Progenitor cell of endocrine pancreas (in vitro differentiated cells): ENCODE results near the gene EEF2KMT. TPM values are rescaled to one million over a fixed set of nuclear protein-coding genes. Genes with fewer than 3 reads are reported as not detected.

Experiments
- DNase-seq: peaks from one replicate; pipeline ENCODE4 v3.0.0; 2021; ENCODE audit warnings: low spot score; ENCODE audit not compliant: unreplicated experiment
- H3K27ac Mint-ChIP-seq: 2 replicates; pipeline ENCODE4 v1.8.0; 2021; ENCODE audit warnings: mild to moderate bottlenecking, moderate library complexity, mixed read lengths
- H3K27me3 Mint-ChIP-seq: 2 replicates; pipeline ENCODE4 v1.8.0; 2021; ENCODE audit warnings: mixed read lengths
- H3K36me3 Mint-ChIP-seq: 2 replicates; pipeline ENCODE4 v1.8.0; 2022; ENCODE audit warnings: mixed read lengths; ENCODE audit not compliant: insufficient read depth
- H3K4me1 Mint-ChIP-seq: 2 replicates; pipeline ENCODE4 v1.8.0; 2021; ENCODE audit warnings: low read depth, mixed read lengths
- H3K4me3 Mint-ChIP-seq: 2 replicates; pipeline ENCODE4 v1.8.0; 2021; ENCODE audit warnings: low read depth, mild to moderate bottlenecking, moderate library complexity, mixed read lengths
- H3K9me3 Mint-ChIP-seq: 2 replicates; pipeline ENCODE4 v1.8.0; 2021; ENCODE audit warnings: low read depth, mixed read lengths
- total RNA-seq: library from RNA; stranded (reverse); gene quantifications from 2 replicates; pipeline ENCODE4 v1.2.1, GENCODE V29; 2021
- TF ChIP-seq, protein P1 (sequence below): fragments of 200-600 bp; sonication (generic); IDR thresholded peaks from one replicate; pipeline ENCODE4 v1.5.0; 2021; ENCODE audit warnings: antibody characterized with exemption, mild to moderate bottlenecking; ENCODE audit not compliant: unreplicated experiment

The EEF2KMT gene
- total RNA-seq, 1 donor from 2014 or later = 11.2 TPM

DNA sequence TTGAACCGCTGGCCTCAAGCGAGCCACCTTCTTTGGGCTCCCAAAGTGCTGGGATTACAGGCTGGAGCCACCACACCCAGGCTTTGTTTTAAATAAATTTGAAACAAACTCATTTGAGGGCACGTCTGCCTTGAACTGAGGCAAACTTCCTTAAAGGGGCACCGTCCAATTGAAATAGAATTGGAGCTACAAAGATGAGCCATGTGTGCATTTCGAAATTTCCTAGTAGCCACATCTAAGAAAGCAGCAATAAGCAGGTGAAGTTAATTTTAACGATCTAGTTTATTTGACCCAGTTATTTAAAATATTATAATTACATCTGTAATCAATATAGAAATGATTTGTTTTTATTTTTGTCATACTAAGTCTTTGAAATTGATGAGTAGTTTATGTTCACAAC lies 31.1 kb downstream of the EEF2KMT start:
- Mint-ChIP-seq H3K4me1 (no peaks in the 10 kb centered on the region), H3K36me3 (no peaks in the 10 kb centered on the region), H3K27me3 (peaks cover 12% of the 10 kb centered on the region), H3K27ac (no peak overlapping the region), H3K4me3 (no peak overlapping the region), H3K9me3 (no peaks in the 10 kb centered on the region)
- no peak for DNase-seq
- TF ChIP-seq, protein P1, sequence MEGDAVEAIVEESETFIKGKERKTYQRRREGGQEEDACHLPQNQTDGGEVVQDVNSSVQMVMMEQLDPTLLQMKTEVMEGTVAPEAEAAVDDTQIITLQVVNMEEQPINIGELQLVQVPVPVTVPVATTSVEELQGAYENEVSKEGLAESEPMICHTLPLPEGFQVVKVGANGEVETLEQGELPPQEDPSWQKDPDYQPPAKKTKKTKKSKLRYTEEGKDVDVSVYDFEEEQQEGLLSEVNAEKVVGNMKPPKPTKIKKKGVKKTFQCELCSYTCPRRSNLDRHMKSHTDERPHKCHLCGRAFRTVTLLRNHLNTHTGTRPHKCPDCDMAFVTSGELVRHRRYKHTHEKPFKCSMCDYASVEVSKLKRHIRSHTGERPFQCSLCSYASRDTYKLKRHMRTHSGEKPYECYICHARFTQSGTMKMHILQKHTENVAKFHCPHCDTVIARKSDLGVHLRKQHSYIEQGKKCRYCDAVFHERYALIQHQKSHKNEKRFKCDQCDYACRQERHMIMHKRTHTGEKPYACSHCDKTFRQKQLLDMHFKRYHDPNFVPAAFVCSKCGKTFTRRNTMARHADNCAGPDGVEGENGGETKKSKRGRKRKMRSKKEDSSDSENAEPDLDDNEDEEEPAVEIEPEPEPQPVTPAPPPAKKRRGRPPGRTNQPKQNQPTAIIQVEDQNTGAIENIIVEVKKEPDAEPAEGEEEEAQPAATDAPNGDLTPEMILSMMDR = no peak

DNA sequence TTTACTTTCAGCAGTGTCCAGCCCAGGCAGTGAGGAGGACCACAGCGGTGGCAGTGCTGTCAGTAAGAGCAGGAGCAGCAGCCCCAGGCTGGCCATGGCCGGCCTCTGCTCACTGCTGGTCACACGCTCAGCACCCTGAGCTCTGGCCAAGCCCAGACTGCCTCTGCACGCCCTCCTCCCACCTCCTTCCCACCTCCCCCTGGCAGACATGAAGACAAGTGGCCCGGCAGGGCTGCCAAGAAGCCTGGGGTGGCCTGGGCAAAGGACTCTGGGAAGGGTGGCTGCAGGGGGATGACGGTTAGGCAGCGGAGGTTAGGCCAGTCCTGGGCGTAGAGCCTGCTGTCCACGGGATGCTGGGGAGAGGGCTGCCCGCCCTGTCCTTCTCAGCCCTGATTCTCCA lies 31.8 kb downstream of the EEF2KMT start, which contains the start of gene C16orf89:
C16orf89 (minus strand) TSS at position 144 of the 400 bp plus-strand sequence; CDS start at position 96, 48 bp downstream.
- Mint-ChIP-seq H3K27me3 (peaks cover 12% of the 10 kb centered on the region), H3K4me1 (no peaks in the 10 kb centered on the region), H3K27ac (no peak within 1 kb of the TSS), H3K36me3 (no peaks in the 10 kb centered on the region), H3K4me3 (no peak within 1 kb of the TSS), H3K9me3 (no peaks in the 10 kb centered on the region)
- no peak for DNase-seq
- TF ChIP-seq, protein P1 = no peak

DNA sequence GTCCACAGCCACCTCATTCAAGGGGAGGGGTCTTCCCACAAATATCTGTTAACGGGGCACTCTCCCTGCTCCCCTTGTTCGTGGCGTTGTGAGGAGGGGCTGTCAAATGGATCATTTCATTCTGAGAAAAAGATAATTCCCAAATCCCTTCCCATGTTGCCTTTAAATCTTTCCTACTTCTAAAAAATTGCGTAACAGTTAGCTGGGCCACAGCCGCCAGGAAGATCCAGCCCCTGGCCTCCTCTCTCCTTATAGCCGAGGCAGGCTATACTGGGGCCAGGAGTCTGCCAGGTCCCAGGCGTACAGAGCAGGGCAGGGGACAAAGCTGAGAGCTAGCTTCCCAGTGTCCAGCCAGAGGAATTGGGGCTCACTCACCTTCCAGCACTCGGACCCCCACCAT lies 32.3 kb downstream of the EEF2KMT start:
- Mint-ChIP-seq H3K27ac (no peak overlapping the region), H3K36me3 (no peaks in the 10 kb centered on the region), H3K27me3 (peaks cover 12% of the 10 kb centered on the region), H3K4me3 (no peak overlapping the region), H3K9me3 (no peaks in the 10 kb centered on the region), H3K4me1 (no peaks in the 10 kb centered on the region)
- TF ChIP-seq, protein P1 = no peak
- no peak for DNase-seq

DNA sequence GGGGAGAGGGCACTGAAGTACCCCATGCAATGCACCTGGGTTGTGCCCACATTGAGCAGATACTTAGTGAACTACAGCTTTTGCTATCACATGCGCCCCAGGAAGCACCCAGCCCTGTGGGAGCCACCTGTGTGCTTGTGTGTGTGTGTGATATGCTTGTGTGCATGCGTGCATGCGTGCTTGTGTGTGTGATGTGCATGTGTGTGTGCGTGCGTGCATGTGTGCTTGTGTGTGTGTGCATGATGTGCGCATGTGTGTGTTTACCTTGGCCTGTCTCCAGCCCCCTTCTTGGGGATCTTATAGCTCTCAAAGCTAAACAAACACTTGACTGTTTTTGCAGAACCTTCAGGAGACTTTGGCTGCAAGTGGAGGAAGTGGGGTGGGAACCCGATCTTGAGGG lies 32.7 kb downstream of the EEF2KMT start:
- H3K4me1 Mint-ChIP-seq = no peaks in the 10 kb centered on the region
- peaks cover 12% of the 10 kb centered on the region for H3K27me3 Mint-ChIP-seq
- H3K36me3 Mint-ChIP-seq = no peaks in the 10 kb centered on the region
- no peak overlapping the region for H3K27ac Mint-ChIP-seq
- DNase-seq = no peak
- H3K9me3 Mint-ChIP-seq = no peaks in the 10 kb centered on the region
- TF ChIP-seq, protein P1 = no peak
- no peak overlapping the region for H3K4me3 Mint-ChIP-seq

DNA sequence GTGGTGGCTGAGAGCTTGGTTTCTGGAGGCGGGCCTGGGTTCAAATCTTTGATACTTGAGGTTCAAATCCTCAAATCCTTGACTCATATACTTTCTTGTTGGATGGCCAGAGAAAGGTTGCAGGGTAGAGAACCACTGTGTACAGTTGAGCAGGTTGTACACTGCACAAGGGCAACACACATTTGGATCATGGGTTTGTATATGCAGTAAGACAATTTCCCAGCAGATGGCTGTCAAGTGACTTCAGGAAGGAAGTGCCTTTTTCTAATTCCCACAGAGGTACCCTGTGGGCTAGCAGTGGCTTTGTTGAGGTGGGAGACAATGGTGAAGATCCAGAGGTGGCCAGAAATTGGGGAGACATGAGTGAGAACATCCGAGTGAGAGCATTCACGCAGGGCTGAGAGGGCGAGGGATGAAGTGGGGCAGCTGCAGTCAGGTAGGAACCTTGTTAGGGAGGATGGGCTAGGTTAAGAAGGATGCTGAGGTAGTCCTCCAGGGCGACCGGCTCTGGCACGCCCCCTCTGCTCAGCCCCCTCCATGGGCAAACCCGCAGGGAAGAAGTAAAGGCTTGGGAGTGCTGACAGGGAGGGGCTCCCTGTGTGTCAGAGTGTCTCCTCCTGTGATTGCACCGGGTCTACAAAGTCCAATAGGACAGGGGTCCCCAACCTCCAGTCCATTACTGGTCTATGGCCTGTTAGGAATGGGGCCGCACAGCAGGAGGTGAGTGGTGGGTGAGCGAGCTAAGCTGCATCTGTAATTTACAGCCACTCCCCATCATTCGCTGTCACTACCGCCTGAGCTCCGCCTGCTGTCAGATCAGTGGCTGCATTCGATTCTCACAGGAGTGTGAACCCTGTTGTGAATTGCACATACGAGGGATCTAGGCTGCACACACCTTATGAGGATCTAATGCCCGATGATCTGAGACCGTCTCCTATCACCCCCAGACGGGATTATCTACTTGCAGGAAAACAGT lies 34.5 kb downstream of the EEF2KMT start:
- TF ChIP-seq, protein P1 = no peak
- DNase-seq = no peak
- no peaks in the 10 kb centered on the region for H3K4me1 Mint-ChIP-seq
- H3K27me3 Mint-ChIP-seq = peaks cover 12% of the 10 kb centered on the region
- no peaks in the 10 kb centered on the region for H3K9me3 Mint-ChIP-seq
- H3K4me3 Mint-ChIP-seq = no peak overlapping the region
- H3K27ac Mint-ChIP-seq = no peak overlapping the region
- H3K36me3 Mint-ChIP-seq = no peaks in the 10 kb centered on the region
